ENCODE results near the gene PEBP1.

PEBP1 gene

GRCh38 chr12:118164798-118165486 lies 29.0 kb downstream of the PEBP1 start:
- peak; percentile 32 for DNase-seq (ENCODE audit: low spot score)
- peak; percentile 60 for TF ChIP-seq CTCF (IDR thresholded peaks at IDR 0.05; ENCODE audit: extremely low read depth, insufficient read depth, missing control alignments)
- in situ Hi-C loops (cut with MboI; ENCODE audit: low pct_unique_long_range_greater_than_20kb, low sequenced_read_pairs, unreplicated experiment): no loop called here

- peak; percentile 86 for DNase-seq (ENCODE audit: low spot score)
- in situ Hi-C loops (cut with MboI; ENCODE audit: low pct_unique_long_range_greater_than_20kb, low sequenced_read_pairs, unreplicated experiment): no loop called here
- TF ChIP-seq CTCF (IDR thresholded peaks at IDR 0.05; ENCODE audit: extremely low read depth, insufficient read depth, missing control alignments): no peak
Measured at GRCh38 chr12:118166946-118167345, 31.0 kb downstream of the PEBP1 start.

- no peak for TF ChIP-seq CTCF (IDR thresholded peaks at IDR 0.05; ENCODE audit: extremely low read depth, insufficient read depth, missing control alignments)
- in situ Hi-C loops (cut with MboI; ENCODE audit: low pct_unique_long_range_greater_than_20kb, low sequenced_read_pairs, unreplicated experiment): no loop called here
- DNase-seq (ENCODE audit: low spot score): peak; percentile 28
Measured at GRCh38 chr12:118175823-118176447, 40.0 kb downstream of the PEBP1 start.

- no peak for DNase-seq (ENCODE audit: low spot score)
- no peak for TF ChIP-seq CTCF (IDR thresholded peaks at IDR 0.05; ENCODE audit: extremely low read depth, insufficient read depth, missing control alignments)
- in situ Hi-C loops (cut with MboI; ENCODE audit: low pct_unique_long_range_greater_than_20kb, low sequenced_read_pairs, unreplicated experiment): loop anchor here (10.0 kb wide), 1 partner anchor 172 kb away; no protein-coding TSS in a partner anchor
Measured at GRCh38 chr12:118183155-118183554, 47.2 kb downstream of the PEBP1 start.

- no peak for TF ChIP-seq CTCF (IDR thresholded peaks at IDR 0.05; ENCODE audit: extremely low read depth, insufficient read depth, missing control alignments)
- in situ Hi-C loops (cut with MboI; ENCODE audit: low pct_unique_long_range_greater_than_20kb, low sequenced_read_pairs, unreplicated experiment): loop anchor here (10.0 kb wide), 1 partner anchor 171 kb away; no protein-coding TSS in a partner anchor
- no peak for DNase-seq (ENCODE audit: low spot score)
Measured at GRCh38 chr12:118183711-118184110, 47.8 kb downstream of the PEBP1 start.

GRCh38 chr12:118185602-118186397 lies 49.9 kb downstream of the PEBP1 start:
- no peak for TF ChIP-seq CTCF (IDR thresholded peaks at IDR 0.05; ENCODE audit: extremely low read depth, insufficient read depth, missing control alignments)
- DNase-seq (ENCODE audit: low spot score): peak; percentile 25
- in situ Hi-C loops (cut with MboI; ENCODE audit: low pct_unique_long_range_greater_than_20kb, low sequenced_read_pairs, unreplicated experiment): loop anchor here (10.0 kb wide), 1 partner anchor 169 kb away; no protein-coding TSS in a partner anchor

Measured in GM13977 (cell line).